ENCODE results near the gene ZNF423.

Gene ZNF423

DNA sequence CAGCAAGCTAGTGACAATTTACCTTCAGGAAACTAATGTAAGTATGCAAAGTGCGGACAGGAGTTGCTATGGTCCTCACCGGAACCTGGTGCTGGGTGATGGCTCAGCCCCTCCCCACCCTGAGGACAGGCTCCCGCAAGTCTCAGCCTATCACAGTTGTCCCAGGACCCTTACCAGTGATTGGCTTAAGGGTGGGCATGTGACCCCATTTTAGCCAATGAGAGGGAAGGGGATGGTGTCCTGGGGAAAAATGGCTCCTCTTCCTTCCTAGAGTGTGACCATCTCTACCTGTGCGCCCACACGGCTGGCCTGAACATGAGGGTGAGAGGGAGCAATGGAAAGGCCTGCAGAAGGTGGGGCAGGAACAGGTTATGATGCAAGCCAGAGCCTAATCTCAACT, 401.9 kb downstream of the ZNF423 start:
- POLR2A ChIA-PET: no interaction called here
- TF ChIP-seq SP1 (IDR thresholded peaks at IDR 0.05): no peak
- no peak for TF ChIP-seq CTBP1 (IDR thresholded peaks at IDR 0.05; ENCODE audit: borderline replicate concordance)
- TF ChIP-seq BHLHE40 (IDR thresholded peaks at IDR 0.05; ENCODE audit: borderline replicate concordance): no peak
- no peak for TF ChIP-seq TARDBP (IDR thresholded peaks at IDR 0.05)
- no peak for TF ChIP-seq FOXK2 (IDR thresholded peaks at IDR 0.05)
- TF ChIP-seq HDGF (IDR thresholded peaks at IDR 0.05; ENCODE audit: borderline replicate concordance): no peak
- TF ChIP-seq FOXA1 (IDR thresholded peaks at IDR 0.05): no peak
- no peak for TF ChIP-seq ARNT (IDR thresholded peaks at IDR 0.05)
- TF ChIP-seq ZNF384 (IDR thresholded peaks at IDR 0.05): no peak
- TF ChIP-seq NFRKB (IDR thresholded peaks at IDR 0.05): no peak
- TF ChIP-seq PKNOX1 (IDR thresholded peaks at IDR 0.05): no peak
- no peak for TF ChIP-seq ELF4 (IDR thresholded peaks at IDR 0.05)
- no peak for TF ChIP-seq L3MBTL2 (conservative IDR thresholded peaks at IDR 0.05)
- no peak for TF ChIP-seq LEF1 (IDR thresholded peaks at IDR 0.05; ENCODE audit: borderline replicate concordance)
- no peak for TF ChIP-seq SUZ12 (IDR thresholded peaks at IDR 0.05)
- TF ChIP-seq FOXM1 (IDR thresholded peaks at IDR 0.05; ENCODE audit: borderline replicate concordance): no peak
- CTCF ChIA-PET: no interaction called here
- no peak for DNase-seq (ENCODE audit: extremely low spot score)

- POLR2A ChIA-PET: no interaction called here
- DNase-seq (ENCODE audit: extremely low spot score): no peak
- TF ChIP-seq FOXM1 (IDR thresholded peaks at IDR 0.05; ENCODE audit: borderline replicate concordance): no peak
- no peak for TF ChIP-seq ZNF384 (IDR thresholded peaks at IDR 0.05)
- TF ChIP-seq SP1 (IDR thresholded peaks at IDR 0.05): no peak
- TF ChIP-seq TARDBP (IDR thresholded peaks at IDR 0.05): no peak
- TF ChIP-seq NFRKB (IDR thresholded peaks at IDR 0.05): no peak
- TF ChIP-seq BHLHE40 (IDR thresholded peaks at IDR 0.05; ENCODE audit: borderline replicate concordance): no peak
- no peak for TF ChIP-seq FOXA1 (IDR thresholded peaks at IDR 0.05)
- no peak for TF ChIP-seq PKNOX1 (IDR thresholded peaks at IDR 0.05)
- CTCF ChIA-PET: no interaction called here
Observed at GRCh38 chr16:49453021-49453420, 402.9 kb downstream of the ZNF423 start.

GRCh38 chr16:49452578-49452977, 403.3 kb downstream of the ZNF423 start:
- TF ChIP-seq NFRKB (IDR thresholded peaks at IDR 0.05) (no peak), CTBP1 (IDR thresholded peaks at IDR 0.05; ENCODE audit: borderline replicate concordance) (no peak), ARNT (IDR thresholded peaks at IDR 0.05) (no peak), LEF1 (IDR thresholded peaks at IDR 0.05; ENCODE audit: borderline replicate concordance) (no peak), ELF4 (IDR thresholded peaks at IDR 0.05) (no peak), L3MBTL2 (conservative IDR thresholded peaks at IDR 0.05) (no peak)
- CTCF ChIA-PET: no interaction called here
- POLR2A ChIA-PET: no interaction called here
- DNase-seq (ENCODE audit: extremely low spot score): no peak

GRCh38 chr16:49452108-49452507, 403.8 kb downstream of the ZNF423 start:
- POLR2A ChIA-PET: no interaction called here
- CTCF ChIA-PET: interaction anchor here (0.5 kb wide), 1 partner anchor 12 kb away, joined by 6 read pairs; no protein-coding TSS in a partner anchor
- DNase-seq (ENCODE audit: extremely low spot score): no peak
- TF ChIP-seq FOXM1 (IDR thresholded peaks at IDR 0.05; ENCODE audit: borderline replicate concordance) (no peak), SP1 (IDR thresholded peaks at IDR 0.05) (no peak), TARDBP (IDR thresholded peaks at IDR 0.05) (no peak), L3MBTL2 (conservative IDR thresholded peaks at IDR 0.05) (no peak), FOXK2 (IDR thresholded peaks at IDR 0.05) (no peak), ZNF384 (IDR thresholded peaks at IDR 0.05) (no peak), PKNOX1 (IDR thresholded peaks at IDR 0.05) (no peak), HDGF (IDR thresholded peaks at IDR 0.05; ENCODE audit: borderline replicate concordance) (no peak), ARNT (IDR thresholded peaks at IDR 0.05) (no peak), LEF1 (IDR thresholded peaks at IDR 0.05; ENCODE audit: borderline replicate concordance) (no peak)

GRCh38 chr16:49446805-49447204, 409.1 kb downstream of the ZNF423 start:
- ChIA-PET CTCF (no interaction called here), POLR2A (no interaction called here)
- DNase-seq (ENCODE audit: extremely low spot score): no peak
- TF ChIP-seq BHLHE40 (IDR thresholded peaks at IDR 0.05; ENCODE audit: borderline replicate concordance): no peak
- no peak for TF ChIP-seq TARDBP (IDR thresholded peaks at IDR 0.05)
- no peak for TF ChIP-seq CTBP1 (IDR thresholded peaks at IDR 0.05; ENCODE audit: borderline replicate concordance)
- TF ChIP-seq L3MBTL2 (conservative IDR thresholded peaks at IDR 0.05): no peak
- TF ChIP-seq FOXK2 (IDR thresholded peaks at IDR 0.05): no peak
- TF ChIP-seq PKNOX1 (IDR thresholded peaks at IDR 0.05): no peak
- TF ChIP-seq SUZ12 (IDR thresholded peaks at IDR 0.05): no peak

GRCh38 chr16:49443576-49443975, 412.3 kb downstream of the ZNF423 start:
- CTCF ChIA-PET: no interaction called here
- DNase-seq (ENCODE audit: extremely low spot score): no peak
- TF ChIP-seq TARDBP (IDR thresholded peaks at IDR 0.05) (no peak), PKNOX1 (IDR thresholded peaks at IDR 0.05) (no peak), SUZ12 (IDR thresholded peaks at IDR 0.05) (no peak), FOXK2 (IDR thresholded peaks at IDR 0.05) (no peak), SP1 (IDR thresholded peaks at IDR 0.05) (no peak), L3MBTL2 (conservative IDR thresholded peaks at IDR 0.05) (no peak), ZNF384 (IDR thresholded peaks at IDR 0.05) (no peak), FOXA1 (IDR thresholded peaks at IDR 0.05) (no peak), ELF4 (IDR thresholded peaks at IDR 0.05) (no peak), LEF1 (IDR thresholded peaks at IDR 0.05; ENCODE audit: borderline replicate concordance) (no peak), HDGF (IDR thresholded peaks at IDR 0.05; ENCODE audit: borderline replicate concordance) (no peak), CTBP1 (IDR thresholded peaks at IDR 0.05; ENCODE audit: borderline replicate concordance) (no peak), ARNT (IDR thresholded peaks at IDR 0.05) (no peak), FOXM1 (IDR thresholded peaks at IDR 0.05; ENCODE audit: borderline replicate concordance) (no peak)
- POLR2A ChIA-PET: no interaction called here
